GM12878 (cell line): ENCODE data around the gene RFX3. TPM values are rescaled to one million over a fixed set of nuclear protein-coding genes. Genes with fewer than 3 reads are reported as not detected.

Experiments used
- ATAC-seq: fragments of 200-7000 bp; cut with Tn5 transposase; 3 replicates; pipeline ENCODE4 v1.9.1; 2020; ENCODE audit warnings: mild to moderate bottlenecking, moderate library complexity
- BruUV-seq: library from RNA; stranded (reverse); fragments of 400-500 nt; replicated peaks from 2 replicates; lab custom pipeline; 2021; lab: Mats Ljungman, UMichigan
- CTCF ChIA-PET: fragments of 300-600 bp; sonication (Branson Sonifier 250); formaldehyde crosslinking; extraction: SDS; loops from one replicate; lab custom pipeline; 2021; ENCODE audit warnings: inconsistent platforms; lab: Yijun Ruan, JAX
- POLR2A ChIA-PET: fragments of 350-600 bp; formaldehyde crosslinking; extraction: SDS; loops from one replicate; lab custom pipeline; 2021; ENCODE audit warnings: inconsistent platforms; lab: Charles Lee
- RAD21 ChIA-PET: fragments of 300-600 bp; sonication (Branson Sonifier 250); formaldehyde crosslinking; loops from one replicate; lab custom pipeline; 2023; ENCODE audit warnings: antibody characterized with exemption; ENCODE audit not compliant: unreplicated experiment; lab: Charles Lee
- SMC1A ChIA-PET: fragments of 300-600 bp; sonication (Branson Sonifier 250); formaldehyde crosslinking; loops from one replicate; lab custom pipeline; 2023; ENCODE audit not compliant: unreplicated experiment, uncharacterized antibody; lab: Charles Lee
- DNase-seq: peaks from one replicate; pipeline ENCODE4 v3.0.0-alpha.2; 2011; ENCODE audit warnings: low read depth, low spot score
- FAIRE-seq: peaks from 3 replicates; lab custom pipeline; 2011; peaks lifted over from hg19 to GRCh38; lab: Jason Lieb, UNC
- H2AFZ ChIP-seq: 2 replicates; pipeline ENCODE4 v1.6.0; 2011; ENCODE audit warnings: low read depth, low read length, control low read depth; ENCODE audit not compliant: control insufficient read depth
- H3K27ac ChIP-seq: 2 replicates; pipeline ENCODE4 v1.5.1; 2011; ENCODE audit warnings: control low read depth; ENCODE audit not compliant: control insufficient read depth, insufficient read depth
- H3K27me3 ChIP-seq, 2 experiments: replicated peaks in 1 of 2; 2 replicates each; pipeline versions ENCODE4 v1.6.0 to v1.6.1; 2011; ENCODE audit warnings: low read length in 1 of 2; ENCODE audit not compliant: control insufficient read depth in 2 of 2, insufficient read depth in 2 of 2
- H3K36me3 ChIP-seq, 2 experiments: 2 replicates each; pipeline ENCODE4 v1.5.1; 2011; ENCODE audit warnings: low read length in 1 of 2; ENCODE audit not compliant: control insufficient read depth in 2 of 2, insufficient read depth in 2 of 2
- H3K4me1 ChIP-seq: 2 replicates; pipeline ENCODE4 v1.6.1; 2011; ENCODE audit warnings: mild to moderate bottlenecking, low read length, moderate library complexity, mixed read lengths; ENCODE audit not compliant: control insufficient read depth, insufficient read depth
- H3K4me2 ChIP-seq: 2 replicates; pipeline ENCODE4 v1.6.0; 2011; ENCODE audit warnings: control low read depth; ENCODE audit not compliant: control insufficient read depth, insufficient read depth
- H3K4me3 ChIP-seq: fragments of 200-600 bp; sonication (generic); 2 replicates; pipeline ENCODE4 v1.5.1; 2016
- H3K79me2 ChIP-seq: 2 replicates; pipeline ENCODE4 v1.6.0; 2011; ENCODE audit warnings: low read length; ENCODE audit not compliant: control insufficient read depth, insufficient read depth
- H3K9ac ChIP-seq: 2 replicates; pipeline ENCODE4 v1.8.0; 2011; ENCODE audit warnings: low read length, control low read depth, mixed read lengths; ENCODE audit not compliant: control insufficient read depth, insufficient read depth
- H3K9me3 ChIP-seq: replicated peaks from 3 replicates; pipeline ENCODE4 v1.5.1; 2011; ENCODE audit warnings: mild to moderate bottlenecking, low read length; ENCODE audit not compliant: control insufficient read depth, insufficient read depth
- H4K20me1 ChIP-seq: 2 replicates; pipeline ENCODE4 v1.6.0; 2011; ENCODE audit not compliant: control insufficient read depth, insufficient read depth
- BCLAF1 ChIP-seq: fragments of 450-650 bp; IDR thresholded peaks from 2 replicates; pipeline ENCODE4 v1.6.1; 2017; ENCODE audit warnings: antibody characterized with exemption, mild to moderate bottlenecking, moderate library complexity
- BHLHE40 ChIP-seq, 2 experiments: fragments of 450-650 bp in 1 of 2; IDR thresholded peaks; 2 replicates each; pipeline ENCODE4 v1.6.1; 2011 to 2017; ENCODE audit warnings: low read depth in 2 of 2, borderline replicate concordance in 1 of 2, improper control_type of control experiment in 1 of 2, low read length in 1 of 2, mild to moderate bottlenecking in 1 of 2
- IKZF1 ChIP-seq: fragments of 450-650 bp; conservative IDR thresholded peaks from 2 replicates; pipeline ENCODE4 v1.6.1; 2017; ENCODE audit warnings: antibody characterized with exemption, mild to moderate bottlenecking
- IRF5 ChIP-seq: fragments of 450-650 bp; IDR thresholded peaks from 2 replicates; pipeline ENCODE4 v1.6.1; 2017; ENCODE audit warnings: borderline replicate concordance
- MXI1 ChIP-seq: fragments of 150-350 bp; IDR thresholded peaks from 2 replicates; pipeline ENCODE4 v1.6.1; 2011; ENCODE audit warnings: low read depth, mild to moderate bottlenecking, inconsistent platforms, low read length, improper control_type of control experiment
- NFXL1 ChIP-seq: fragments of 450-650 bp; IDR thresholded peaks from 2 replicates; pipeline ENCODE4 v1.6.1; 2017; ENCODE audit warnings: antibody characterized with exemption, mild to moderate bottlenecking, borderline replicate concordance
- NR2C2 ChIP-seq: IDR thresholded peaks from 2 replicates; pipeline ENCODE4 v1.6.1; 2011; ENCODE audit warnings: borderline replicate concordance, low read depth; ENCODE audit not compliant: control insufficient read depth, insufficient read length
- PML ChIP-seq: IDR thresholded peaks from 2 replicates; pipeline ENCODE4 v1.6.1; 2012; ENCODE audit warnings: low read length, inconsistent platforms
- RCOR1 ChIP-seq: conservative IDR thresholded peaks from 2 replicates; pipeline ENCODE4 v1.6.1; 2012; ENCODE audit warnings: low read depth, low read length, improper control_type of control experiment
- RELA ChIP-seq: fragments of 450-650 bp; IDR thresholded peaks from 2 replicates; pipeline ENCODE4 v1.8.0; 2014; ENCODE audit warnings: borderline replicate concordance; ENCODE audit not compliant: partially characterized antibody
- SIN3A ChIP-seq: IDR thresholded peaks from 2 replicates; pipeline ENCODE4 v1.6.1; 2012; ENCODE audit warnings: low read depth, low read length, improper control_type of control experiment
- SMAD1 ChIP-seq: fragments of 450-650 bp; IDR thresholded peaks from 2 replicates; pipeline ENCODE4 v1.6.1; 2018; ENCODE audit warnings: mild to moderate bottlenecking, low read depth; ENCODE audit not compliant: partially characterized antibody
- SMAD5 ChIP-seq: IDR thresholded peaks from 2 replicates; pipeline ENCODE4 v1.6.1; 2016; ENCODE audit warnings: antibody characterized with exemption, low read depth
- SREBF2 ChIP-seq: IDR thresholded peaks from 2 replicates; pipeline ENCODE4 v1.6.1; 2012; ENCODE audit warnings: mild to moderate bottlenecking, low read length
- YY1 ChIP-seq: IDR thresholded peaks from 2 replicates; pipeline ENCODE4 v1.6.1; 2011; ENCODE audit warnings: low read depth, mild to moderate bottlenecking, low read length
- in situ Hi-C: fragments of 300-500 bp; cut with MboI; formaldehyde crosslinking; loops from 9 replicates; pipeline ENCODE4 v1.14.3; 2018; ENCODE audit warnings: mixed read lengths
- intact Hi-C: fragments of 100-400 bp; cut with micrococcal nuclease; formaldehyde crosslinking; loops from one replicate; pipeline ENCODE4 v1.14.2; 2022; ENCODE audit not compliant: unreplicated experiment
- polyA plus RNA-seq, 11 experiments: library from polyadenylated mRNA; depleted of rRNA in 4 of 11; unstranded in 6 of 11; stranded (reverse) in 5 of 11; fragments of >200 nt; fragmentation: Nextera tagmentation in 4 of 11; fragmentation: Illumina TruSeq in 1 of 11; extraction: Ambion mirVana in 4 of 11; extraction: Trizol in 1 of 11; gene quantifications; 1 replicate in 1 of 11; 2 replicates in 10 of 11; pipeline versions ENCODE4 v1.2.1 to v1.2.3, GENCODE V29; 2011 to 2016; ENCODE audit warnings: inconsistent platforms in 2 of 11, missing spikeins in 2 of 11, low read depth in 1 of 11
- total RNA-seq, 4 experiments: library from RNA; depleted of rRNA in 3 of 4; stranded (reverse); fragments of >200 nt in 3 of 4; fragmentation: Illumina TruSeq in 1 of 4; extraction: Trizol in 1 of 4; gene quantifications; 2 replicates each; pipeline versions ENCODE4 v1.2.1 to v1.2.3, GENCODE V29; 2013 to 2021
- TF ChIP-seq, protein P1 (sequence below): fragments of 450-650 bp; IDR thresholded peaks from 2 replicates; pipeline ENCODE4 v1.6.1; 2017; ENCODE audit warnings: mild to moderate bottlenecking, moderate library complexity
- TF ChIP-seq, protein P2 (sequence below): IDR thresholded peaks from 2 replicates; pipeline ENCODE4 v1.6.1; 2012; ENCODE audit warnings: low read depth, low read length, improper control_type of control experiment

RFX3 gene
- total and polyA plus RNA-seq, 10 of the 15 experiments (the other 5 are each of a cell fraction or from before 2014, with no cell fraction given): 1.2 to 26.4 (median 6.7) TPM

DNA sequence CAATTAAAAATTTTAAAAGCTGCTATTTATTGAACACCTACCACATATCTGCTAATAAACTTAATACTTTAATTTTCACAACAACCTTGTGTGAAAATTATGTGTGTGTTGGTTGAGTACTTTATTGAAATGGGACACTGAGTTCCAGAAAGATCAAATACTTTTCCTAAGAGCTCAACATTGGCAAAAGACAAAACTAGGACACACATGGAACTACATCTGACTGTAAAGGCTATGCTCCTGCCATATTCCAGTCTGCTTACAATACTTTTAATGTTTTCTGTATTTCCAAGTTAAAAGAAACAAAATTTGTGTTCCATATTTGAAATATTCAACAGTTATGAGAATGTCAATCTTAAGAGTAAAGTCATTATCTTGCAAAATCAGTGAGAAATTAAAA, 111.8 kb downstream of the RFX3 start:
- DNase-seq (no peak), ATAC-seq (no peak), FAIRE-seq (no peak)
- Histone ChIP-seq H3K4me3 (no peak overlapping the region), H3K27ac (no peak overlapping the region), H2AFZ (no peak overlapping the region), H3K9ac (no peak overlapping the region), H3K36me3 (no peaks in the 10 kb centered on the region), H3K79me2 (no peaks in the 10 kb centered on the region), H3K4me1 (no peaks in the 10 kb centered on the region), H4K20me1 (no peaks in the 10 kb centered on the region), H3K9me3 (no peaks in the 10 kb centered on the region), H3K27me3 (no peaks in the 10 kb centered on the region), H3K4me2 (no peak overlapping the region)
- in situ Hi-C loops: no loop called here
- POLR2A ChIA-PET: interaction anchor here (0.8 kb wide), 1 partner anchor 11 kb away, joined by 3 read pairs; no protein-coding TSS in a partner anchor
- CTCF ChIA-PET: interaction anchor here (0.6 to 3.1 kb wide), 5 partner anchors 13 to 173 kb away, joined by 3 to 16 read pairs (median 4); no protein-coding TSS in a partner anchor
- RAD21 ChIA-PET: no interaction called here
- intact Hi-C loops: no loop called here
- SMC1A ChIA-PET: interaction anchor here (0.7 to 3.1 kb wide), 2 partner anchors 9 to 28 kb away, joined by 3 to 7 read pairs; no protein-coding TSS in a partner anchor
- no TSS peak for BruUV-seq
- TF ChIP-seq MXI1: no peak
- no peak for TF ChIP-seq SREBF2
- no peak for TF ChIP-seq RELA
- TF ChIP-seq BCLAF1: no peak
- TF ChIP-seq, protein P1, sequence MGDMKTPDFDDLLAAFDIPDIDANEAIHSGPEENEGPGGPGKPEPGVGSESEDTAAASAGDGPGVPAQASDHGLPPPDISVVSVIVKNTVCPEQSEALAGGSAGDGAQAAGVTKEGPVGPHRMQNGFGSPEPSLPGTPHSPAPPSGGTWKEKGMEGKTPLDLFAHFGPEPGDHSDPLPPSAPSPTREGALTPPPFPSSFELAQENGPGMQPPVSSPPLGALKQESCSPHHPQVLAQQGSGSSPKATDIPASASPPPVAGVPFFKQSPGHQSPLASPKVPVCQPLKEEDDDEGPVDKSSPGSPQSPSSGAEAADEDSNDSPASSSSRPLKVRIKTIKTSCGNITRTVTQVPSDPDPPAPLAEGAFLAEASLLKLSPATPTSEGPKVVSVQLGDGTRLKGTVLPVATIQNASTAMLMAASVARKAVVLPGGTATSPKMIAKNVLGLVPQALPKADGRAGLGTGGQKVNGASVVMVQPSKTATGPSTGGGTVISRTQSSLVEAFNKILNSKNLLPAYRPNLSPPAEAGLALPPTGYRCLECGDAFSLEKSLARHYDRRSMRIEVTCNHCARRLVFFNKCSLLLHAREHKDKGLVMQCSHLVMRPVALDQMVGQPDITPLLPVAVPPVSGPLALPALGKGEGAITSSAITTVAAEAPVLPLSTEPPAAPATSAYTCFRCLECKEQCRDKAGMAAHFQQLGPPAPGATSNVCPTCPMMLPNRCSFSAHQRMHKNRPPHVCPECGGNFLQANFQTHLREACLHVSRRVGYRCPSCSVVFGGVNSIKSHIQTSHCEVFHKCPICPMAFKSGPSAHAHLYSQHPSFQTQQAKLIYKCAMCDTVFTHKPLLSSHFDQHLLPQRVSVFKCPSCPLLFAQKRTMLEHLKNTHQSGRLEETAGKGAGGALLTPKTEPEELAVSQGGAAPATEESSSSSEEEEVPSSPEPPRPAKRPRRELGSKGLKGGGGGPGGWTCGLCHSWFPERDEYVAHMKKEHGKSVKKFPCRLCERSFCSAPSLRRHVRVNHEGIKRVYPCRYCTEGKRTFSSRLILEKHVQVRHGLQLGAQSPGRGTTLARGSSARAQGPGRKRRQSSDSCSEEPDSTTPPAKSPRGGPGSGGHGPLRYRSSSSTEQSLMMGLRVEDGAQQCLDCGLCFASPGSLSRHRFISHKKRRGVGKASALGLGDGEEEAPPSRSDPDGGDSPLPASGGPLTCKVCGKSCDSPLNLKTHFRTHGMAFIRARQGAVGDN: no peak
- TF ChIP-seq SMAD5: no peak
- TF ChIP-seq SMAD1: no peak
- TF ChIP-seq, protein P2, sequence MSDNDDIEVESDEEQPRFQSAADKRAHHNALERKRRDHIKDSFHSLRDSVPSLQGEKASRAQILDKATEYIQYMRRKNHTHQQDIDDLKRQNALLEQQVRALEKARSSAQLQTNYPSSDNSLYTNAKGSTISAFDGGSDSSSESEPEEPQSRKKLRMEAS: no peak
- no peak for TF ChIP-seq BHLHE40 (IDR thresholded peaks at IDR 0.05; ENCODE audit: borderline replicate concordance in 1 of 2, low read depth in 2 of 2, low read length in 1 of 2)
- TF ChIP-seq RCOR1: no peak
- TF ChIP-seq IRF5: no peak
- TF ChIP-seq NFXL1: no peak
- no peak for TF ChIP-seq PML
- TF ChIP-seq SIN3A: no peak
- TF ChIP-seq IKZF1: no peak
- no peak for TF ChIP-seq YY1
- no peak for TF ChIP-seq NR2C2
